ENCODE results near the gene EXOSC2. TPM values are rescaled to one million over a fixed set of nuclear protein-coding genes. Genes with fewer than 3 reads are reported as not detected.

The EXOSC2 gene
- polyA plus RNA-seq, 3 donors, result 40.5 to 43.4 (median 42.8) TPM

- no peak for DNase-seq (ENCODE audit: extremely low read depth in 1 of 11, low read depth in 9 of 11, low spot score in 4 of 11)
Observed at GRCh38 chr9:130688072-130688471, 5.5 kb upstream of the EXOSC2 start.

DNA sequence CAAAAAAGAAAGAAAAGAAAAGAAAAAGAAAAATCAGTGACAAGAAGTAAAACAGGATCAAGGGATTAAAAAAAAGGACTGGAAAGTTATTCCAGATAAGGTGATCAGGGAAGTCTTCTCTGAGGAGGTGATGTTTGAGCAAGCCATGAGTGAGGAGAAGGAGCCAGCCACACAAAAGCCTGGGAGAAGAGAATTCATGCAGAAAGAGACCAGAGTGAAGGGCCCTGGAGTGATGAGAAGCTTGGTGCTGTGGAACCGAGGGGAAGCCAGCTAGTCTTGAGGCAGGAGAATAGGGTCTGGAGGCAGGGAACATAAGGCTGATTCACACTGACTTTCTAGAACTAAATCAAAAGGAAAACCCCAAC, 4.0 kb upstream of the EXOSC2 start:
- no peak for DNase-seq (ENCODE audit: extremely low read depth in 1 of 11, low read depth in 9 of 11, low spot score in 4 of 11)

GRCh38 chr9:130689937-130690700, 3.5 kb upstream of the EXOSC2 start:
- DNase-seq (ENCODE audit: extremely low read depth in 1 of 11, low read depth in 9 of 11, low spot score in 4 of 11), result peak in 5 of 11 donors; percentile 74 to 82 (median 76)

DNA sequence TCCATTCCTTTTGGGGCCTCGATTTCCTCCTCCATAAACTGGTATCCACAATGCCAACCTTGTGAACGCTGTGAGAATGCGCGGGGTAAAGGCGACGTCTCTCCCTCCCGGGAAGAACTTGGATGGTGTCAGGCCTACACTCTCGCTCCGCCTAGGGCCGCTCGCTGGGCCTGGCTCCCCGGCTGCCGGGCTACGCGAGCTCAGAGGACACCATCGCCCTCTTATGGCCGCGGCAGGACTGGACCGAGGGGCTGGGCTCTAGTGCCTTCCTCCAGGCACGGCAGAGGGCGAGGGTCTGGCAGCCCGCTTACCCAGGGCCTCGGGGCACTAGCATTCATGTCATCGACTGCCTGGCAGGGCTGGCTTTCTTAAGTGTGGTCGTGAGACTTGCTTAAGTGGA, 1.3 kb upstream of the EXOSC2 start:
- peak in 1 of 11 donors; percentile 38 for DNase-seq (ENCODE audit: extremely low read depth in 1 of 11, low read depth in 9 of 11, low spot score in 4 of 11)

DNA sequence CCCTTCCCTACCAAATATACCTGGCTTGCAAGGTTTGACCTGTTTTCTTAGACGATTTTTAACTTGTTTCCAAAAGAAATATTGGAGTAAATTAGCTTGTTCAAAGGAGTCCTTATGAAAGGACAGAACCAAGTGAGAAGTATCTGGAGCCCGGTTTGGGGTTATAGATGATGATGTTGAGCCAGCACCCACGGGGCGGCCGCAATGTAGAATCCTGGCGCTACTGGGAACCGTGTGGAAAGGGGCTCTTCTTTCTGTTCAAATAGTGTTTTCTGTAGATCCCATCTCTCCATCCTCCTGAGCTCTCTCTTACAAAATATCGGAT, 517 bp upstream of the EXOSC2 start:
- no peak for DNase-seq (ENCODE audit: extremely low read depth in 1 of 11, low read depth in 9 of 11, low spot score in 4 of 11)

DNA sequence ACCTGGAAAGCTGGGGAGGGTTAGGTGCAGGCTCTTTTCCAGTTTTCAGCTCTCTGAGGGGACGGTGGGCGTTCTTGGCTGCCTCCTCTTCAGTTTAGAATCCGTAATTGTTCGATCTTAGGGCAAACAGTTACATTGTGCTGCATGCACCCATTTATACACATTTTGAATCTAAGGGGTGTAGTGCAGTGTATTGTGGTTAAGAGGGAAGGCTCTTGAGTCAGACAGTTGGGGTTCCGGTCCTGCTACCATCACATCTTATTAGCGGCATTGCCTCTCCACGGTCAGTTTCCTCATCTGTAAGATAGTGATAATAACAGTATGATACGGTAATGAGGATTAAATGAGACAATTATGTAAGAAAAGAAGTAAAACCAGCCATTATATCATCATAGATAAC, 625 bp downstream of the EXOSC2 start:
- no peak for DNase-seq (ENCODE audit: extremely low read depth in 1 of 11, low read depth in 9 of 11, low spot score in 4 of 11)

GRCh38 chr9:130696139-130696650, 2.6 kb downstream of the EXOSC2 start:
- no peak for DNase-seq (ENCODE audit: extremely low read depth in 1 of 11, low read depth in 9 of 11, low spot score in 4 of 11)

DNA sequence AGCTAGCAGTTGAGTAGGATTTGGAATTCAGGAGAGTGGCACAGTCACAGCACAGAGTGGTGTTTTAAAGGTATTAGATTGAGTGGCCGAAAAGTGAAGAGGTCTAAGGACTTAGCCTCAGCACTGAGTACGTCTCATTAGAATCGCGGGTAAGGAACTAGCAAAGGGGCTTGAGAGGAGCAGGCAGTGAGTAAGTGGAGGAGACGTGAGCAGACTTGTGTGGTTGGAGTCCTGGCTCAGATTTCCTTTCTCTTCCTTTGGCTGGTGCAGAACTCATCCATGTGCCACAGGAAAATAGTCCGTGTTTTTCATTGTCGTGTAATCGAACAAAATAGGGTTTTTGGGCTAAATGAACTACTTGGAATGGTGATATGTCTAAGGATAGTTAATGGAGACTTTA, 3.4 kb downstream of the EXOSC2 start:
- no peak for DNase-seq (ENCODE audit: extremely low read depth in 1 of 11, low read depth in 9 of 11, low spot score in 4 of 11)

- no peak for DNase-seq (ENCODE audit: extremely low read depth in 1 of 11, low read depth in 9 of 11, low spot score in 4 of 11)
Observed at GRCh38 chr9:130698514-130698913, 4.9 kb downstream of the EXOSC2 start.

DNA sequence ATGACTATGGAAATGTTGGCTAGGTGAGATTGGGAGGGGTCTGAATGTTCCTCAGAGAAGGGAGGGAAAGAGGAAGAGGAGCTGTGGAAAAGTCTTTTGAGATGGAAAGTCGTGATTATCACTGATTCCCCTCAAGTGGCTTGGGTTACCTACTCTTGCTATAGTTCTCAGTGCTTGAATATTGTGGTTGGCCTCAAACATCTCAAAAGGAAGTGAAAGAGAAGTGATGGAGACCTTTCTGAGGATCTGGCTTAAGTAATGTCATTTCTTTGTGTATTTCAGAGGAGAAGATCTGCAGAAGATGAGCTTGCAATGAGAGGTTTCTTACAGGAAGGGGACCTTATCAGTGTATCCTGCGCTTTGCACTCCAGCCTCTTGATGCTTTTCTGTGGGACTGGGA, 5.5 kb downstream of the EXOSC2 start:
- no peak for DNase-seq (ENCODE audit: extremely low read depth in 1 of 11, low read depth in 9 of 11, low spot score in 4 of 11)

- peak in 7 of 11 donors; percentile 59 to 83 (median 71) for DNase-seq (ENCODE audit: extremely low read depth in 1 of 11, low read depth in 9 of 11, low spot score in 4 of 11)
Observed at GRCh38 chr9:130701059-130702022, 7.8 kb downstream of the EXOSC2 start.

- DNase-seq (ENCODE audit: extremely low read depth in 1 of 11, low read depth in 9 of 11, low spot score in 4 of 11), result no peak
Observed at GRCh38 chr9:130703501-130703900, 9.9 kb downstream of the EXOSC2 start.

- peak in 8 of 11 donors; percentile 36 to 66 (median 50) for DNase-seq (ENCODE audit: extremely low read depth in 1 of 11, low read depth in 9 of 11, low spot score in 4 of 11)
Observed at GRCh38 chr9:130707225-130707976, 13.8 kb downstream of the EXOSC2 start.

- DNase-seq (ENCODE audit: extremely low read depth in 1 of 11, low read depth in 9 of 11, low spot score in 4 of 11), result no peak
Observed at GRCh38 chr9:130710822-130711352, 17.3 kb downstream of the EXOSC2 start.

GRCh38 chr9:130711469-130711868, 17.9 kb downstream of the EXOSC2 start:
- no peak for DNase-seq (ENCODE audit: extremely low read depth in 1 of 11, low read depth in 9 of 11, low spot score in 4 of 11)

- DNase-seq (ENCODE audit: extremely low read depth in 1 of 11, low read depth in 9 of 11, low spot score in 4 of 11), result peak; percentile 88 to 97 (median 95)
Observed at GRCh38 chr9:130712564-130713285, 19.1 kb downstream of the EXOSC2 start.

- peak in 2 of 11 donors; percentile 12 to 17 for DNase-seq (ENCODE audit: extremely low read depth in 1 of 11, low read depth in 9 of 11, low spot score in 4 of 11)
Observed at GRCh38 chr9:130713286-130713960, 19.8 kb downstream of the EXOSC2 start.

DNA sequence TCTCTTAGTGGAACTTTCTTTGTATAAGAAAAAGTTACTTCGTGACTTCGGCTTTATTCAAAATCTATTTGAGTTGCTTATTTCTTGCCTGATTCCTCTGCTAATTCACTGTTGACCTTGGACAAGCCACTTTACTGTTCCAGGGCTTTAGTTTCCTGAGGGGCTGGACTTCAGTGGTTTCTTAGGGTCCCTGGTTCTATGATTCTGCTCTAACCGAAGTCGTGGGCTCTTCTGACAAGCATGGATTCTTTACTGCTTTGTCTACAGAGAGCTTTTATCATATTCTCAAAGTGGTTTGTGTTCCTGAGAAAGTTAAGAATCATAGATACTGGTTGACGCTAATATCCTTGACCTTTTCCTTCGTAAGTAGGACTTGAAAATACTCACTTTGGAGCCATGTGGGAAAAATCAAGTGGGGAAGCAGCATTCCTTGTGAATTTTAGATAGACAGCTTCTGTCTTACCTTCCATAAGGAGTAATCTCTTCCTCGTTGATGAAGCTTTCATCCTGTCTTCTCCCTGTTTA, 21.1 kb downstream of the EXOSC2 start:
- DNase-seq (ENCODE audit: extremely low read depth in 1 of 11, low read depth in 9 of 11, low spot score in 4 of 11), result no peak
